ENCODE measurements around the gene SAA2. TPM values are rescaled to one million over a fixed set of nuclear protein-coding genes. Genes with fewer than 3 reads are reported as not detected.
A peak's percentile ranks its signal among the peaks of the same experiment; 100 is the strongest.

SAA2 gene
- total RNA-seq, 1 experiment from 2014 or later, result 31.5 TPM

DNA sequence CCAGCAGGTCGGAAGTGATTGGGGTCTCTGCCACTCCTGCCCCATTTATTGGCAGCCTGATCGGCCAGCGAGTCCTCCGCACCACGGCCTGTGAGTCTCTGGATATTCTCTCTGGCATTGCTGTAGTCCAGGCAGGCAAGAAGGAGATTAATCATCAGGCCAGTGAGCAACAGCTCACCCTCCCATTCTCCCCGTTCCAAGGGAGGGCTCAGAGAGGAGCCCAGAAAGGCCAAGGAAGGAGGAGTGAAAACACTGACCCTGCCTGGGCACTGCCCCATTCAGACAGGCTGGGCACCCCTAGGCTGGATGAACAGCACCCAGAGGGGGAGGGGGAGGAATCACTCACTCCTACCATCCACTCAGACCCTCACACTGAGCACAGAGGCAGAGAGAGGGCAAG lies 3.1 kb downstream of the SAA2 start:
- H3K9me3 Mint-ChIP-seq (ENCODE audit: low read depth, unreplicated experiment), result no peaks in the 10 kb centered on the region
- TF ChIP-seq, protein P1, sequence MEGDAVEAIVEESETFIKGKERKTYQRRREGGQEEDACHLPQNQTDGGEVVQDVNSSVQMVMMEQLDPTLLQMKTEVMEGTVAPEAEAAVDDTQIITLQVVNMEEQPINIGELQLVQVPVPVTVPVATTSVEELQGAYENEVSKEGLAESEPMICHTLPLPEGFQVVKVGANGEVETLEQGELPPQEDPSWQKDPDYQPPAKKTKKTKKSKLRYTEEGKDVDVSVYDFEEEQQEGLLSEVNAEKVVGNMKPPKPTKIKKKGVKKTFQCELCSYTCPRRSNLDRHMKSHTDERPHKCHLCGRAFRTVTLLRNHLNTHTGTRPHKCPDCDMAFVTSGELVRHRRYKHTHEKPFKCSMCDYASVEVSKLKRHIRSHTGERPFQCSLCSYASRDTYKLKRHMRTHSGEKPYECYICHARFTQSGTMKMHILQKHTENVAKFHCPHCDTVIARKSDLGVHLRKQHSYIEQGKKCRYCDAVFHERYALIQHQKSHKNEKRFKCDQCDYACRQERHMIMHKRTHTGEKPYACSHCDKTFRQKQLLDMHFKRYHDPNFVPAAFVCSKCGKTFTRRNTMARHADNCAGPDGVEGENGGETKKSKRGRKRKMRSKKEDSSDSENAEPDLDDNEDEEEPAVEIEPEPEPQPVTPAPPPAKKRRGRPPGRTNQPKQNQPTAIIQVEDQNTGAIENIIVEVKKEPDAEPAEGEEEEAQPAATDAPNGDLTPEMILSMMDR (IDR thresholded peaks at IDR 0.05; ENCODE audit: unreplicated experiment), result no peak
- H3K27me3 Mint-ChIP-seq (ENCODE audit: unreplicated experiment), result no peaks in the 10 kb centered on the region
- intact Hi-C loops (cut with micrococcal nuclease; ENCODE audit: unreplicated experiment), result loop anchor here (10.0 kb wide), 1 partner anchor 279 kb away; the partner anchor contains the start of gene TSG101
- no peak overlapping the region for H3K4me3 Mint-ChIP-seq (ENCODE audit: low read depth, unreplicated experiment)
- peaks cover 25% of the 10 kb centered on the region for H3K4me1 Mint-ChIP-seq (ENCODE audit: low read depth, unreplicated experiment)
- CTCF ChIA-PET, result no interaction called here
- BruUV-seq (replicated peaks), result no TSS peak
- H3K27ac Mint-ChIP-seq (ENCODE audit: unreplicated experiment), result no peak overlapping the region
- no peak for DNase-seq
- H3K36me3 Mint-ChIP-seq (ENCODE audit: insufficient read depth, unreplicated experiment), result peaks cover 9% of the 10 kb centered on the region

DNA sequence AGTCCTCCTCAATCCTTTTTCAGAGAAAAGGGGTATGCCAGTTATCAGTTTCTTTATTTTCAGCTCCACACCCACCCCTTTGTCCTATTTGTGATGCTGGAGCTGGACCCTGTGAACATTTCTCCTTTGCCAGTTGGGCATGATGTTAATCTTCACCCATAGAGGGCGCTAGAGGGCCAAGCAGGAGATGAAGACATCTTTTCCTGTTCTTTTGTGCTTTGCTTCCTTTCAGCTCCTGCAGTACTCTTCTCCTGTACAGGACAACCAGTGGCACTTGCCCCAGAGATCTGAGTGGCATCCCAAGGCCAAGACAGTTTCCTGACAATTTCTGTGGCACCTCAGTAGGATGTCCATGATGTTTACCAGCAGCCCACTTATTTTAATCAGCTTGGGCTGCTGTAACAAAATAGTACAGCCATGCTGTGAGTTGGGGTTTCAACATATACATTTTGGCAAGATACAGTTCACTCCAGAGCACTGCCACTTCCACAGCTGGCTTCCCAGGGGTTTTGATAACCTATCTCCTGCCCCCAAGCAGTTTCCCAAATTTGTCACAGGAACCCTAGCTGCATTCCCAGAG lies 4.6 kb downstream of the SAA2 start:
- H3K4me3 Mint-ChIP-seq (ENCODE audit: low read depth, unreplicated experiment), result no peak overlapping the region
- peaks cover 9% of the 10 kb centered on the region for H3K36me3 Mint-ChIP-seq (ENCODE audit: insufficient read depth, unreplicated experiment)
- H3K4me1 Mint-ChIP-seq (ENCODE audit: low read depth, unreplicated experiment), result peaks cover 21% of the 10 kb centered on the region
- no TSS peak for BruUV-seq (replicated peaks)
- DNase-seq, result peak; percentile 76
- no peaks in the 10 kb centered on the region for H3K9me3 Mint-ChIP-seq (ENCODE audit: low read depth, unreplicated experiment)
- no peak overlapping the region for H3K27ac Mint-ChIP-seq (ENCODE audit: unreplicated experiment)
- TF ChIP-seq, protein P1 (IDR thresholded peaks at IDR 0.05; ENCODE audit: unreplicated experiment), result peak; percentile 83
- CTCF ChIA-PET, result interaction anchor here (1.0 to 1.5 kb wide), 6 partner anchors 9 to 128 kb away, joined by 3 to 10 read pairs (median 4); no protein-coding TSS in a partner anchor
- H3K27me3 Mint-ChIP-seq (ENCODE audit: unreplicated experiment), result no peaks in the 10 kb centered on the region
- intact Hi-C loops (cut with micrococcal nuclease; ENCODE audit: unreplicated experiment), result loop anchor here (5.0 to 10.0 kb wide), 3 partner anchors 78 to 281 kb away; partner anchors contain the start of genes GTF2H1, HPS5 and TSG101

DNA sequence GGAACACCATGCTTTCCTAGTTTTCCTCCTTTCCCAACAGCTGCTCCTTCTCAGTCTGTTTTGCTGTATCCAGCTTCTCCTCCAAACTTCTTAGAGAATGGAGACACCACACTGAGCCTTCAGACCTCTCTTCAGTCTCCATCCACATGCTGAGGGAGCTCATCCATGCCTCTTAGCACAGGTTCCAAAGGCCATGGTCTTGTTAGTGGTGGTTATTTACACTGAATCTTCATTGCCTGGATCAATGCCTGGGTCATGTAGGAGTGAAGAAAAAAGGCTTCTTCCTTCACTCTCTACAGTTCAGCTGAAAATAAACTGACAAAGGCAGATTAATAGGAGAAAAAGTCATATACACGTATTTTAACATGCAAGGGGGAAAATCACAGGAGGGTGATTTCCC lies 8.8 kb downstream of the SAA2 start:
- Mint-ChIP-seq H3K36me3 (ENCODE audit: insufficient read depth, unreplicated experiment) (peaks cover 5% of the 10 kb centered on the region), H3K9me3 (ENCODE audit: low read depth, unreplicated experiment) (no peaks in the 10 kb centered on the region), H3K4me1 (ENCODE audit: low read depth, unreplicated experiment) (no peaks in the 10 kb centered on the region), H3K27me3 (ENCODE audit: unreplicated experiment) (no peaks in the 10 kb centered on the region), H3K27ac (ENCODE audit: unreplicated experiment) (no peak overlapping the region), H3K4me3 (ENCODE audit: low read depth, unreplicated experiment) (no peak overlapping the region)
- no peak for DNase-seq
- intact Hi-C loops (cut with micrococcal nuclease; ENCODE audit: unreplicated experiment), result loop anchor here (5.0 to 10.0 kb wide), 3 partner anchors 83 to 285 kb away; partner anchors contain the start of genes GTF2H1, HPS5 and TSG101
- TF ChIP-seq, protein P1 (IDR thresholded peaks at IDR 0.05; ENCODE audit: unreplicated experiment), result no peak
- BruUV-seq (replicated peaks), result no TSS peak
- CTCF ChIA-PET, result no interaction called here

DNA sequence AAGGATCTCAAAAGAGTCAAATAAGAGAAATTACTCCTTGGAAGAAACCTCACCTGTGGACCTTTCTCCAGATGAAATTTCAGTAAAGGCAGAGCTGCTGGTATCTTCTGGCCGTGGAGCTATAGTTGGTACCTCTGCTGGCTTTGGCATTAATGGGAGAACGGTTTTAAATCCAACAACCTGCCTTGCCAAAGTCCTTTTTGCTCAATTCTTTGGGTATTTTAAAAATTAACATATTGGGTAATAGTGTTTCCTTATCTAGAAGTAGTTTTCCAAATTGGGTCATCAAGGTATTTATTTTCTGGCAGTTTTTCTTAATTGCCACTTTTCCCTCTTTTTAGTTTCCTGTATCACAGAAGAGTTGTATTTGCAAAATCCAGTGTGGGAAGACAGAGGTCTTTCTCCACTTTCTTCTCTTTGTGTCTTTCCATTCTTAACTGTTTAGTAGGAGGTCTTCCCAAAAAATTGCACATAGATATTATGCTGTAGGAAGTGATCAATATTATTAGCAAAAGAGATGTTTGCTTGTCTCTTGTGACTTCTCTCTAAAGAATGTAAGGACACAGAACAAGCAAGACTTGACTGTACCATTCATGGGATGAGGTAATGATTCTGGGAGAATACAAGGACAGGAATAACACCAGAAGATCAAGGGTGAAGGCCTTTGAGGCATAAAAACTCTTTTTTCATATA lies 11.7 kb downstream of the SAA2 start, which contains the start of gene SAA4:
SAA4 (minus strand) TSS at position 139 of the 693 bp plus-strand sequence. CDS start 876 bp downstream, outside the sequence.
- Mint-ChIP-seq H3K4me3 (ENCODE audit: low read depth, unreplicated experiment) (no peak within 1 kb of the TSS), H3K4me1 (ENCODE audit: low read depth, unreplicated experiment) (no peaks in the 10 kb centered on the region), H3K27ac (ENCODE audit: unreplicated experiment) (no peak within 1 kb of the TSS), H3K27me3 (ENCODE audit: unreplicated experiment) (no peaks in the 10 kb centered on the region), H3K36me3 (ENCODE audit: insufficient read depth, unreplicated experiment) (no peaks in the 10 kb centered on the region), H3K9me3 (ENCODE audit: low read depth, unreplicated experiment) (no peaks in the 10 kb centered on the region)
- CTCF ChIA-PET, result no interaction called here
- TF ChIP-seq, protein P1 (IDR thresholded peaks at IDR 0.05; ENCODE audit: unreplicated experiment), result no peak
- no peak for DNase-seq
- intact Hi-C loops (cut with micrococcal nuclease; ENCODE audit: unreplicated experiment), result no loop called here
- BruUV-seq (replicated peaks), result no TSS peak
